Measurements from ENCODE around the gene ATP11A. TPM values are rescaled to one million over a fixed set of nuclear protein-coding genes. Genes with fewer than 3 reads are reported as not detected.

Gene ATP11A
- total RNA-seq, 1 donor from 2014 or later, result 70.9 TPM

GRCh38 chr13:112734696-112735547 is 45.1 kb downstream of the ATP11A start:
- Mint-ChIP-seq H3K4me3 (no peak overlapping the region), H3K27me3 (no peaks in the 10 kb centered on the region), H3K4me1 (ENCODE audit: unreplicated experiment) (peaks cover 35% of the 10 kb centered on the region), H3K9me3 (no peaks in the 10 kb centered on the region), H3K36me3 (no peaks in the 10 kb centered on the region), H3K27ac (peak overlapping the region; percentile 45)
- no peak for DNase-seq (ENCODE audit: extremely low spot score, unreplicated experiment)
- TF ChIP-seq CTCF (conservative IDR thresholded peaks at IDR 0.05), result no peak

DNA sequence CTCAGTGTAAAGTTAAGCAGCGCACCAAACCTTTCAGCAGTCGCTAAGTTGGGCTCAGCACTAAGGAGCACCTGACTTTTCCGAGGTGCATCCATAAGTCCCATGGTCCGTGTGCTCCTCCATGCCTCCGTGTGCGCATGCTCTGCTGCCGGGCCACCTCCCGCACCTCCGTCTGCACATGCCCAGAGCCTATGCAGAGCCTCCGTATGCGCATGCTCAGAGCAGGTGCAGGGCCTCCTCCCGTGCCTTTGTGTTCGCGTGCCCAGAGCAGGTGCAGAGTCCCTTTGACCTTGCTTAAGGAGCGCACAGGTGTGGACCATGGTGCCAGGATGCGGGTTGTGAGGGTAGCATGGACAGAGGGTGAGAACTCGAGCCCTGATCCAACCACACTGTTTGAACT is 46.0 kb downstream of the ATP11A start:
- H3K4me3 Mint-ChIP-seq, result no peak overlapping the region

DNA sequence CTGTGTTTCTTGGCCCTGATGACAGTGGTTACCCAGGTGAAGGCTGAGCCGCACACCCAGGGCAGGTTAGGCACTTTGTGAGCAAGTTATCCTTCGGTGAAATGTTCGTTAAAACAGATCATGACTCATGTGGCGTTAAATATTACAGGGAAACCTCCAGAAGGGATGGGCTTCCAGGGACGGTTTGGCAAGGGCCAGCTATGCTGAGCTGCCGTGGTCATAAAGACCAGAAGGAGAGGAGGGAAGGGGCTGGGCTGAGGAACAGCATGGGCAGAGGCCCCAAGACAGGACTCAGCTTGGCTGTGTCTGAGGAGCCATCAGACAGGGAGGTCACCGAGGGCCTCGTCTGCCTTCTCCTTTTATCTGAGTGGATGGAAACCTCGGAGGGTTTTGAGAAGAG is 47.5 kb downstream of the ATP11A start:
- TF ChIP-seq CTCF (conservative IDR thresholded peaks at IDR 0.05), result no peak
- Mint-ChIP-seq H3K27me3 (no peaks in the 10 kb centered on the region), H3K4me3 (no peak overlapping the region), H3K27ac (no peak overlapping the region), H3K4me1 (ENCODE audit: unreplicated experiment) (peaks cover 37% of the 10 kb centered on the region), H3K36me3 (no peaks in the 10 kb centered on the region), H3K9me3 (no peaks in the 10 kb centered on the region)
- no peak for DNase-seq (ENCODE audit: extremely low spot score, unreplicated experiment)

More for the DNA sequence above, 46.0 kb downstream of the ATP11A start:
- DNase-seq (ENCODE audit: extremely low spot score, unreplicated experiment), result no peak
- peaks cover 41% of the 10 kb centered on the region for H3K4me1 Mint-ChIP-seq (ENCODE audit: unreplicated experiment)
- no peak overlapping the region for H3K27ac Mint-ChIP-seq
- TF ChIP-seq CTCF (conservative IDR thresholded peaks at IDR 0.05), result no peak
- H3K9me3 Mint-ChIP-seq, result no peaks in the 10 kb centered on the region
- no peaks in the 10 kb centered on the region for H3K27me3 Mint-ChIP-seq
- H3K36me3 Mint-ChIP-seq, result no peaks in the 10 kb centered on the region

- Mint-ChIP-seq H3K9me3 (no peaks in the 10 kb centered on the region), H3K27ac (no peak overlapping the region), H3K4me1 (ENCODE audit: unreplicated experiment) (peaks cover 42% of the 10 kb centered on the region), H3K27me3 (no peaks in the 10 kb centered on the region), H3K36me3 (no peaks in the 10 kb centered on the region), H3K4me3 (no peak overlapping the region)
- TF ChIP-seq CTCF (conservative IDR thresholded peaks at IDR 0.05), result no peak
- DNase-seq (ENCODE audit: extremely low spot score, unreplicated experiment), result no peak
Observed at GRCh38 chr13:112738606-112739005, 48.8 kb downstream of the ATP11A start.

DNA sequence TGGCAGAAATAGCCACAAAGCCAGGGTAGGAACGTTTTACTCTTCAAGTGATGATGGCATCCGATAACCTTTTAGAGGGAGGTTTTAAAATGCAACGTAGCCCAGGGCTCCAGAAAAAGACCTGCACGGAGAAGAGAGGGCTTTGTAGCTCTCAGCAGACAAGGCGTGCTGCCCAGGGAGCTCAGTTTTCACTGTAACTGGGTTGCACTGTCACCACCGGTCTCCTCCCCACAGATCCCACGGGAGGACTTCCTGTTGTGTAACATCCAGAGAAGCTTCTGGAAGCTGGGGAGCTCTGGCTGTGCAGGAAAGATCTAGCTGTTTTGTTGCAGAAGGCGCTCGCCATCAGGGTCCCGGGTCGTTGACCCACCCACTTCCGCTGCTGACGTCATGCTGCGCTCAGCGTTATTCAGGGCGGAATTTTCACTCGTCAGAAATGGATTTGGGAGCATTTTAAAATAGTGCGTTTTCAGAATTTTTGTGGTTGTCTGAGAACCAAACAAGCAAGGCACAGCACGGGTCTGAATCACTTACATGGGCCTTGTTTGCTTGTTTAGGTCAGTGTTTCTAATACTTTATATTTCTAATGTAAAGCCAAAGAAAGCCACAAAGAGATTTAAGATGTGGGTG is 50.8 kb downstream of the ATP11A start:
- DNase-seq (ENCODE audit: extremely low spot score, unreplicated experiment), result no peak
- Mint-ChIP-seq H3K36me3 (no peaks in the 10 kb centered on the region), H3K4me3 (no peak overlapping the region), H3K27me3 (no peaks in the 10 kb centered on the region), H3K9me3 (no peaks in the 10 kb centered on the region), H3K27ac (peak overlapping the region; percentile 21), H3K4me1 (ENCODE audit: unreplicated experiment) (peaks cover 38% of the 10 kb centered on the region)
- TF ChIP-seq CTCF (conservative IDR thresholded peaks at IDR 0.05), result no peak
